Measurements from ENCODE around the gene ZNF710.

Gene ZNF710

GRCh38 chr15:90040618-90041017, 39.5 kb downstream of the ZNF710 start:
- DNase-seq = no peak

DNA sequence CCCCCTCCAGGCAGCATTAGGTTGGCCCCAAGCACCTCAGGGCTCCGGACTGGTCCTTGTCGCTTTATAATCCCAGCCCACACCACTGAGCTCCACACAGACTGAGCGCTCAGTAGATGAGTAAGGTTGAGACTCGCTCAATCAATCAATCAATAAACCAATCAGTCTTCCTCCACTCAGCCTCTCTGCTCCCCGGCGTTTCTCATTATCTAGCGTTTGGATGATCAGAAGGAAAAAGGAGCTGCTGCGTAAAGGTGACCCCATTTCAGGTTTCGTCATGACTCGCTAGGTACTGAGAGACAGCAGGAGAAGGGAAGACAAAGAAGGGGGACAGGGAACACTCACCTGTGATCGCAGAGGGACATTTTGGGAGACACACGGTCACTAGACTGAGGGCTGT, 41.2 kb downstream of the ZNF710 start:
- no peak for DNase-seq

DNA sequence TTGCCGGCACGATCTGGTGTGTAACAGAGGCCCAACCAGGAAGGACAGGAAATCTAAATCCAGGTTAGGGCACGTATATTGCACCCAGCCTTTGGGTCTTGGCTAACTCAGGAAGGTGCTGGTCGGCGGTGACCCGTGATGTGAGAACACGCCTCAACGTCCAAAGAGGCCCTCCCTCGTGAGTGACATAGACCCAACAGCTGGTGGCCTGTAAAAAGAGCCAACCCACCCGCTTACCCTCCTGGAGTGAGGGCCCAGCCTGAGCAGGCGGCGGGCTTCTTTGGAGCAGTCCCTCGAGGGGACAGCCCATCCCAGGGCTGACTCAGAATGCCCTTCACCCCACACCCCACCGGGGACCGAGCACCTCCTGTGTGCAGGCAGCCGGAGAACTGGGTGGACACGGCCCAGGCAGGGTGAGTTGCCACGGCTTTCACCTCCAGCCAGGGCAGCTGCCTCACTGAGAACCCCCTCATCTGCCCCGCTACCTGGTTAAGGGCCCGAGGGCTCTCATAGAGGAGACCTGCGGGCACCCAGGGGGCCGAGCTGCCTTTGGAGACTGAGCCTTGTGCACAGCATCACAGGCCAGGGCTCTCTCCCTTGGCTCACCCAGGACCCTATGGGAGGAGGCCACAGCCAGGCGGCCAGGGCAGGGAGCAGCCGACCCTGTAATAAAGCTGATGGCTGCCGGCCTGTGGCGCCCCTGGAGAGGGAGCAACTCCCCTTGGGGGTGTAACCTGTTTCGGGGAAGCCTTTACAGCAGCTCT, 41.8 kb downstream of the ZNF710 start:
- no peak for DNase-seq

- DNase-seq = no peak
These were observed 42.4 kb downstream of the ZNF710 start for GRCh38 chr15:90043530-90044010.

GRCh38 chr15:90044191-90044590, 43.1 kb downstream of the ZNF710 start:
- no peak for DNase-seq

DNA sequence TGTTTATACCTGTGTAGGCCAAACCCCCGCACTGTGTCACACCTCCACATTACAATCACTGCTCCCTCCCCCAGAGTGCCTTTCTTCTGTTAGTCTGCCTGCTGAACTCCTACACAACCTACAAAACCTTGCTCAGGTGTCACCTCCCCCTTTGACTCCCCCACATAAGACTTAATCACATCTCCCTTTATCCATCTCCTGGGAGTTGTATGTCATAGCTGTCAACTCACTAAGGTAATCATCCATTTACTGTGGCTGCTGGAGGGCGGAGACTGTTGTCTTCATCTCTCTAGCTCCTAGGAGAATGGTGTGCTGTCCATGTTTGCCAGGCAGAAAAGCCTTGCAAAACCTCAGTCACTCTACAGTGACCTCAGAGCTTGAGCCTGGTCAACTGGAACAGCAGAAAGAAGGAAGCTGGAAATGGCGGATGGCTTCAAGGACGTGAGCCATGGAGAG, 43.8 kb downstream of the ZNF710 start:
- no peak for DNase-seq

- no peak for DNase-seq
These were observed 45.2 kb downstream of the ZNF710 start for GRCh38 chr15:90046289-90046688.

DNA sequence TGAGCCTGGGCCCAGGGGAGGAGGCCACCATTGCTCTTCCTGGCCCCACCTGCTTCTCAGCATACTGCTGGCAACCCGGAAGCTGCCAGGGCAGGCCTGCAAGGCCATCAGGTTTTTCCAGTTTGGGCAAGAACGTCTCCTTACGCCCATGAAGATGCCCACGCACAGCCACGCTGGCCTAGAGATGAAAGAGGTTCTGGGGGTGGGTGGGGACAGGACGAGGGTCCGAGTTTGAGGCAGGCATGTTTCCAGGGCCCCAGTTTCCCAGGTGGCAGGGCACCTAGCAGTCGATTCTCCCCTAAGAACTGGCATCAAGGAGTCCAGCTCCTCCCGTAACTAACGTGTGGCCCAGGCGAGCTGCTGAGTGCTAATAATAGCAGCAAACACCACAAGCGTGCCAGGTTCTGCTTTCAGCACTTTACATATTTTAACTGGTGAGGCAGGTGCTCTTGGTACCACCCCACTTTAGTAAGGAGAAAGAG, 45.8 kb downstream of the ZNF710 start:
- DNase-seq = peak; percentile 61

DNA sequence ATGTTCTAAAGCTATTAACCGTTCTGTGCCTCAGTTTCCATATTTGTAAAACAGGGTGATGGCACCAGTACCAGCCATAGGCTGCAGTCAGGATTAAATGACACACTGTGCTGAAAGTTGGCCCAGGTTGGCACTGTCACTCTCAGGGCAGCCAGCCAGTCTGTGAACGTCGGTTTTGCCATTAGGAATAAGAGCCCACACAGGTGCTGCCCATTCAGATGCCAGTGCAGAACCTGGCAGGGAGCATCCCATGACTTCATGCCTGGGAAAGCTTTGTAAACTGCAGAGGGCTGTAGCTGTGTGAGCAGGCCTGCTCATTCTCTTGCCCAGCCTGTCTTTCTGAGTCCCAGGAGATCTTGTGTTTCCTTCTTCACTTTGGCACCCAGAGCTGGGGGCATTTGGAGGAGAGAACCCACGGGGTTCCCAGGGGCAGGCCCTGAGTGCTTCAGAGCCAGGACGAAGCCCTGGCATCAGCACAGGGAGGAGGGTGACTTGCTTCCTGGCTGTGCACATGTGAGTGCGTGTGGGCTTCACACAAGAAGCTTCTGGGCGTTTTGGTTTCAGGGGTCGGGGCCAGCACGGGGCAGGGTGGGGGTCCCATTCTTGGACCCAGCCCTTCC, 46.9 kb downstream of the ZNF710 start:
- DNase-seq = no peak

DNA sequence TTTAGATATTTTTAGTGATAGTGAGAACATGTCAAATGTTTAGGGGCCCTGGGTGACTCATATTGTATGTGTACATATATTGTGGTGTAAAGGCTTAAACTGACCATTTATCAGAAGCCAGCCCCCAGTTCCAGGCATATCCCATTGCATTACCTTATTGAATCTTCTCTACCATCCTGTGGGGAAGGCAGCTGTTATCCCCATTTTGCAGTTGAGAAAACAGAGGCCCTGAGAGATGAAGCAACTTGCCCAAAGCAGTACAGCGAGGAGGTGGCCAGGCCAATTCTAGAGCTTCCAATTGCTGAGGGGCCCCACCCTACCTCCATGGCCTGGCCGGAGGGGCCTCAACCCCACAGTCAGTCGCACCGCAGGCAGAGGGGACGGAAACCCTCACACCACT, 47.9 kb downstream of the ZNF710 start:
- DNase-seq = no peak

DNA sequence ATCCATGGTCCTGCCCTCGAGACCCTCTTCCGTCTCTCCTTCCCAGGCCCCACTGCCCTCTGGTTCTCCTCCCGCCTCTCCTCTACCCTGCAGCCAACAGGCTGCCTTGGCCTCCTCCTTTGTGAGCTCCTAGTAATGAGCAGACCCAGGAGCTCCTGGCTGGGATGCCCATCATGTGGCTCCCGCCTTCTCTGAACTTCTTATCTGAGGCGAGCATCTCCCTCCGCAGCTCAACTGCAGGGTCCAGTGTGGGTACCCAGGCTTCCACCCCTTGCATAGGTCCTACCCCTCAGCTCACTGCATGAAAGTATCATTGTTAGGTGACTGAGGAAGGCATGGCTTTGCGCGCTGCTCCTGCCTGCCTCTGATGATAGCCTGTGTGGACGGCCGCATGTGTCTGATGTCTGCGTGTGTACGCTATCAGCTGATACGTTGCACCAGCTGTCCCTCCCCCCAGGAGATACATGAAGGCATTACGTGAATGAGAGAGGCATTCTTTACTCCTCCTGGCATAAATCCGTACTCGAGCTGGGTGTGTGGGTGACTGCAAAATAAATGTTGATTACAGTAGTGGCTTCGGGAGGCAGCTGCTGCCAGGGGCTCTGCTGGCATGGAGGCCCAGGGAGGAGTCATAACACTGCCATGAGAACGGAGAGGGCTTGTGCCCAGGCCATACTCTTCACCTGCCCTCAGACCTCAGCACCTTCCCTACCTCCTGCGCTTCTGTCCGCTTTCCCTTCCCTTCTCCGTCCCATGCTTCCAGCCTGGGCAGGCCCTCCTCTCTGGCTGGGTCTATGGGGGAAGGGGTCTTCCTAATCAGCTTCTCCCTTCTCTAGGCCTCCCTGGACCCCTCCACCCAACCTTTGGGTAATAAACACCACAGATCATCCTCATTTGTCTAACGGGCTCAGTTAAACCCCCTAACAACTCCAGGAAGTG, 48.8 kb downstream of the ZNF710 start:
- no peak for DNase-seq

DNA sequence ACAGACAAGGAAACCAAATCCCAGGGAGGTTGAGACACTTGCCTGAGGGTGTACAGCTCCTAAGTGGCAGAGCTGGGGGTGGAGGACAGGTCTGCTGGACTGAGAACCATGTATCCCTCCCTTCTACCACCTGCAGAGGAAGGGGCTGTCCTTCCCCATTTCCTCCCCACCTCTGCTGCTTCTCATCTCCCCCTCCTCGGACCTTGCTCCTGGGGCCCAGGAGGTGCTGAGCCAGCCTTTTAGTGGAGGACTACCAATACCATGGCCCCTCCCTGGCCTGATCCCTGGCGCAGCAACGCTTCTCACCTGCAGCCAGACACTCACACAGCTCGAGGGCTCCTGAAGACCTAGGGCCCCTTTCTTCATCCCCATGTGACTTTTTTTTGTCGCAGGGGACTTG, 50.8 kb downstream of the ZNF710 start:
- DNase-seq = no peak

- DNase-seq = no peak
These were observed 52.8 kb downstream of the ZNF710 start for GRCh38 chr15:90053685-90054466.

- DNase-seq = peak; percentile 23
These were observed 53.5 kb downstream of the ZNF710 start for GRCh38 chr15:90054618-90055097.

DNA sequence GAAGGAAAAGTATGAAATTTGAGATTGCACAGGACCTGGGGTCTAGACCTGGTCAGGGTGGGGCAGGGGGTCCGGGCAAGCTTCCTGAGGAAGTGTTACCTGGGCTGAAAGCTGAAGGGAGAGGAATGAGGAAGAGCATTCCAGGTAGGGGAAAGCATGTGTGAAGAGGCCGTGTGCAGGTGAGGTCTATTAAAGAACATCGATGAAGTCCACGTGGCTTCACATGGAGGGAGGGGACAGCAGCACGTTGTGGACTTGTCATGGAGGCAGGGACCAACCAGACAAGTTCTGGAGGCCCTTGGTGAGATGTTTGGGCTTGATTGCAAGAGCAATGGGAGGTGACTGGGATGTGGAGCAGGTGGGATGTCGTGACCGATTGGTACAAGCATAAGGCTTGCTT, 54.1 kb downstream of the ZNF710 start:
- DNase-seq = no peak

- DNase-seq = no peak
These were observed 55.4 kb downstream of the ZNF710 start for GRCh38 chr15:90056529-90056928.

GRCh38 chr15:90058308-90058707, 57.2 kb downstream of the ZNF710 start:
- no peak for DNase-seq

GRCh38 chr15:90058775-90059174, 57.7 kb downstream of the ZNF710 start:
- no peak for DNase-seq

DNA sequence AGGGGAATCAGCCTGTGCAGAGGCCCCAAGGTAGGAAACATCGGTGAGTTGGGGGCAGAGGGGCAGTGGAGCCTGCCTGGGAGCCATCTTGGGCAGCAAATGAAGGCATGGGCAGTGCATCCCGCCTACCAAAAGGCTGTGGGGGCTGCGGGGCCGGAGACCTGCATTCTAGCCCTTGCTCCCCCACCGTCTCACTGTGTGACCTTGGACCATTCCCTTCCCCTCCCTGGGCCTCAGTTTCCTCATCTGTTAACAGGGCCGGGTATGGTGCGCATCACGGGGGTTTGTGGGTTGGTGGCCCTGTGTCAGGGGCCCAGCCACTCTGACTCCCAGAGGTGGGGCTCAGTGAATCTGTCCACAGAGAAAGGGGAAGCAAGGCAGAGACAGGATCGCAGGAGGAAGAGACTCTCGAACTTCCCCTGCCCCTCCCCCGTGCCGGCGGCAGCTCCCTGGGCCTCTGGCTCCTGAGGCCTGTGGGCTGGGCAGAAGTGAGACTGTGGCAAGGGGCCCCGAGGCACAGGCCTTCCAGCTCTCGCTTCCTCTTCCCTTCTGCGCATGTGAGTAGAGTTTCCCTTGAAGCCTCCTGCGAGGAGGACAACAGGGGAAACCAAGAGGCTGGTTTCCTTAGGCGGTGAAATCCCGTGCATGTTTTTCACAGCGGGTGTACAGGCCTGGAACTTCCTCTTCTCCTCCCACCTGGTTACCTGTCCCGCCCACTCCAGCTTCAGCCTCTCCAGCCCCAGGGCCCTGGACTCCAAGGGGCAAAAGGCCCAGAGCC, 58.3 kb downstream of the ZNF710 start:
- DNase-seq = peak; percentile 22

GRCh38 chr15:90060797-90061196, 59.7 kb downstream of the ZNF710 start:
- DNase-seq = no peak

DNA sequence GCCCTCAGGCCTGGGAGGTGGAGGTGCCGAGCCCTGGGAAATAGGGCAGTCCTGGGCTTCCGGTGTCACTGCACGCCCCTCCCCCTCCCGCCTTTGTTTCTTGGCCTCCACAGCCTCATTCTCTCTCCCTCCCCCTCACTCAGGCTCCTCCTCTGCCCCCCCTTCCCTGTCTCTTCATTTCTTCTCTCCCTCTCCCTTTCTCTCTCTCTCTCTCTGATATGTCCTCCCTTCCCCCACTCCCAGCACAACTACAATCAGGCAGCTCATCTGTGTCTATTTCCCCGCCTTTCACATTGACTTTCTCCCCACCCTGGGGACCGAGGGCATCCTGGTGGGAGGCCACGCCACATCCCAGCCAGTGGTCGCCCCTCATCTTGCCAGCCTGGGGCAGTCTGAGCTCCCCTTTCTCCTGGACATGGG, 60.9 kb downstream of the ZNF710 start:
- peak; percentile 85 for DNase-seq
